ENCODE results near the gene SORCS2.

The SORCS2 gene

GRCh38 chr4:7721984-7722551 lies 529.7 kb downstream of the SORCS2 start:
- no peak for ATAC-seq (replicated peaks)
- DNase-seq: no peak
- H3K27ac Mint-ChIP-seq: peak overlapping the region in 1 of 2 donors; percentile 91
- peaks cover 4% of the 10 kb centered on the region for H3K36me3 Mint-ChIP-seq (ENCODE audit: insufficient read depth)
- H3K4me3 Mint-ChIP-seq: no peak overlapping the region
- H3K4me1 Mint-ChIP-seq (ENCODE audit: low read depth in 2 of 2): peaks cover 0 to 15% of the 10 kb centered on the region in 2 donors
- no peaks in the 10 kb centered on the region for H3K9me3 Mint-ChIP-seq
- peaks cover 35 to 39% of the 10 kb centered on the region in 2 donors for H3K27me3 Mint-ChIP-seq

GRCh38 chr4:7722766-7723387 lies 530.5 kb downstream of the SORCS2 start:
- Mint-ChIP-seq H3K27ac (peak overlapping the region in 1 of 2 donors; percentile 91), H3K9me3 (no peaks in the 10 kb centered on the region), H3K4me1 (ENCODE audit: low read depth in 2 of 2) (peaks cover 0 to 11% of the 10 kb centered on the region in 2 donors), H3K36me3 (ENCODE audit: insufficient read depth) (peaks cover 4% of the 10 kb centered on the region), H3K27me3 (peaks cover 29 to 32% of the 10 kb centered on the region in 2 donors), H3K4me3 (no peak overlapping the region)
- ATAC-seq (replicated peaks) (no peak), DNase-seq (no peak)

DNA sequence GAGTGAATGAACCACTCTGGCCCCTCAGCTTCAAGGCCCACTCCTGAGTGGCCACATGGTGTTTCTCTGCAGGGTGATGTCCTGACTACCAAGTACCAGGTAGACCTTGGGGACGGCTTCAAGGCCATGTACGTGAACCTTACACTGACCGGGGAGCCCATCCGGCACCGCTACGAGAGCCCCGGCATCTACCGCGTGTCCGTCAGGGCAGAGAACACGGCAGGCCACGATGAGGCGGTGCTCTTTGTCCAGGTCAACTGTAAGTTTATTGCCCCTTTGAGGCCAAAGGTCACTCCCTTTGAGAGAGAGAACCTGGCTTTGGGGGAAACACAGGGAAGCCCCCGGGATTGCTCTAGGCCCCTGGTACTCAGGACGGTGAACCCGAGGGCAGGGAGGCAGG lies 531.3 kb downstream of the SORCS2 start:
- Mint-ChIP-seq H3K4me3 (no peak overlapping the region), H3K36me3 (ENCODE audit: insufficient read depth) (peaks cover 4% of the 10 kb centered on the region), H3K27me3 (peaks cover 21 to 32% of the 10 kb centered on the region in 2 donors), H3K4me1 (ENCODE audit: low read depth in 2 of 2) (peaks cover 0 to 11% of the 10 kb centered on the region in 2 donors), H3K27ac (no peak overlapping the region), H3K9me3 (no peaks in the 10 kb centered on the region)
- no peak for DNase-seq
- ATAC-seq (replicated peaks): no peak

DNA sequence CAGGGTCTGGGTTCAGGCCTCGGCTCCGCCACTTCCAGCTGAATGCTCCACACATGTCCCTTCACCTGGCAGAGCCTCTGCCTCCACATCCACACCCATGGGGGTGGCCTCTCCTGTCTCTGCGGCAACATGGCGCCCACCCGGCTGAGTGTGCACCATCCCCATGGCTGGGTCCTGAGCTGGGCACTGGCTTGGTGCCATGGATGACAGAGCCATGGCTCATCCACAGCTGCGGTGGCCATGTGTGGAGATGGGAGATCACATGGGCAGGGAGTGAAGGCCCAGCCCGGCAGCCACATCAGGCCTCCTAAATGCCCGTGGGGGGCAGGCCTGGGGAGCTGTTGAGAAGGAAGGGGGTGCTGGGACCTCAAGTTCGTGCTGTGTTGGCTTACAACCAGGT lies 533.6 kb downstream of the SORCS2 start:
- peaks cover 4% of the 10 kb centered on the region for H3K36me3 Mint-ChIP-seq (ENCODE audit: insufficient read depth)
- DNase-seq (no peak), ATAC-seq (replicated peaks) (no peak)
- H3K27ac Mint-ChIP-seq: no peak overlapping the region
- no peaks in the 10 kb centered on the region for H3K9me3 Mint-ChIP-seq
- H3K27me3 Mint-ChIP-seq: peaks cover 6 to 30% of the 10 kb centered on the region in 2 donors
- peaks cover 0 to 4% of the 10 kb centered on the region in 2 donors for H3K4me1 Mint-ChIP-seq (ENCODE audit: low read depth in 2 of 2)
- no peak overlapping the region for H3K4me3 Mint-ChIP-seq

DNA sequence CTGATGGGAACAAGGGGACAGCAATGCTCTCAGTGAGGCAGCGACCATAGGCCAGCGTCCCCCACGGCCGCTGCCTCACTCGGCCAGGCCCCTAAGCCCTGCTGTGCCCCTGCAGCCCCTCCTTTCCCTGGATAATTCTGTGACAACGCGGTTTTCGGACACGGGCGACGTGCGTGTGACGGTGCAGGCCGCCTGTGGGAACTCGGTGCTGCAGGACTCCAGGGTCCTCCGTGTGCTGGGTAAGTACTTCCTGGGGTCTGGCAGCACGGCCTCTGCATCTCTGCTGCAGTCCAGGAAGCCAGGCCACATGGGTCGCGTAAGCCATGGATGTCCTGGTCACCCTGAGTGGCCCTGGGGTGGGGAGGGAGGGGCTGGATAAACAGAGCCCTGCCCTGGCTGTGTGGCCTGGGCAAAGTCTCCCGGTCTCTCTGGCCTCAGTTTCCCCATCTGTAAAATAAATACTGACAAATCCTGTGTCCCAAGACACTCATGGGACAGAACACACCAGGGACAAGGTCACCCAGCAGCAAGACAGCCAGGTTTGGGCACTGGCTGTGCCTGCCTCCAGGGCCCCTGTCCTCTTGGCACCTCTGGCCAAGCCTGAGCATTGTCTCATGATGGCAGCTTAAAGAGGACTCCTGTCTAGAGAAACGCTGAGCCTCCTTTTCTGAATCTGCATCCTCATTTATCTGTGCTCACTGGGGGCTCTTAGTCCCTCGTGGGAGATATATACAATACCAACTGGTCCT lies 534.5 kb downstream of the SORCS2 start:
- Mint-ChIP-seq H3K9me3 (no peaks in the 10 kb centered on the region), H3K27me3 (peaks cover 6 to 25% of the 10 kb centered on the region in 2 donors)
- ATAC-seq (replicated peaks): no peak

GRCh38 chr4:7727749-7728148 lies 535.4 kb downstream of the SORCS2 start:
- Mint-ChIP-seq H3K4me3 (no peak overlapping the region), H3K9me3 (no peaks in the 10 kb centered on the region), H3K4me1 (ENCODE audit: low read depth in 2 of 2) (peaks cover 0 to 4% of the 10 kb centered on the region in 2 donors), H3K36me3 (ENCODE audit: insufficient read depth) (peaks cover 4% of the 10 kb centered on the region), H3K27ac (no peak overlapping the region), H3K27me3 (peaks cover 0 to 16% of the 10 kb centered on the region in 2 donors)
- DNase-seq (no peak), ATAC-seq (replicated peaks) (no peak)

More for the DNA sequence above, 534.5 kb downstream of the SORCS2 start:
- Mint-ChIP-seq H3K36me3 (ENCODE audit: insufficient read depth) (peaks cover 4% of the 10 kb centered on the region), H3K4me3 (no peak overlapping the region), H3K4me1 (ENCODE audit: low read depth in 2 of 2) (peaks cover 0 to 4% of the 10 kb centered on the region in 2 donors), H3K27ac (no peak overlapping the region)
- no peak for DNase-seq

DNA sequence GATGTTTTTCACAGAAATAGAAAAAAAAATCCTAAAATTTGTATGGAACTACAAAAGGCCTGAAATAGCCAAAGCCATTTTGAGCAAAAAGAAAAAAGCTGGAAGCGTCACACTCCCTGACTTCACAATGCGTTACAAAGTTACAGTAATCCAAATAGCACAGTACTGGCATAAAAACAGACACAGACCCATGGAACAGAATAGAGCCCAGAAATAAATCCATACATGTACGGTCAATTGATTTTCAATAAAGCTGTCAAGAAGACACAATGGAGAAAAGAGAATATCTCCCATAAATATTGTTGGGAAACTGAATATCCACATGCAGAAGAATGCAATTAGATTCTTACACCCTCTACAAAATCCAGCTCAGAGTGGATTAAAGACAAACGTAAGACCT lies 539.1 kb downstream of the SORCS2 start:
- ATAC-seq (replicated peaks): no peak
- Mint-ChIP-seq H3K4me1 (ENCODE audit: low read depth in 2 of 2) (no peaks in the 10 kb centered on the region), H3K27ac (no peak overlapping the region), H3K27me3 (peaks cover 0 to 32% of the 10 kb centered on the region in 2 donors), H3K4me3 (no peak overlapping the region), H3K9me3 (no peaks in the 10 kb centered on the region), H3K36me3 (ENCODE audit: insufficient read depth) (no peaks in the 10 kb centered on the region)
- DNase-seq: no peak

DNA sequence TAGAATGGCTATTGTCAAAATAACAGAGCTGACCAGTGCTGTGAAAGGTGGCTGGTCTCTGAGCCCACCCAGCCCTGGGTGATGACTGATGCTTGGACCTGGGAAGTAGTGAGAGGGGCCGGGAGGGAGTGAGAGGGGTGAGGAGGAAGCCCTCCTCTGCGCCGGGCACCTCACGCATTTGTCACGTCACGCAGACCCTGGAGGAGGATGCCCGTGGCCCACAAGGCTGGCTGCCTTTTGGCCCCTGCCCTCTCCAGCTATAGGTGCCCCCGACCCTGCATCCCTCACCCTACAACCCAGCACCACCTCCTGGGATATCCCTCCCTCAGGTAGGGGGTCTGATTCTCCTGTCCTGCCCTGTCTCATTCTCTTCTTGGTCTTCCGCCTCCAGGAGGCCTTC lies 539.9 kb downstream of the SORCS2 start:
- no peak overlapping the region for H3K27ac Mint-ChIP-seq
- DNase-seq (no peak), ATAC-seq (replicated peaks) (no peak)
- H3K36me3 Mint-ChIP-seq (ENCODE audit: insufficient read depth): no peaks in the 10 kb centered on the region
- no peak overlapping the region for H3K4me3 Mint-ChIP-seq
- H3K27me3 Mint-ChIP-seq: peaks cover 0 to 32% of the 10 kb centered on the region in 2 donors
- H3K9me3 Mint-ChIP-seq: no peaks in the 10 kb centered on the region
- no peaks in the 10 kb centered on the region for H3K4me1 Mint-ChIP-seq (ENCODE audit: low read depth in 2 of 2)

DNA sequence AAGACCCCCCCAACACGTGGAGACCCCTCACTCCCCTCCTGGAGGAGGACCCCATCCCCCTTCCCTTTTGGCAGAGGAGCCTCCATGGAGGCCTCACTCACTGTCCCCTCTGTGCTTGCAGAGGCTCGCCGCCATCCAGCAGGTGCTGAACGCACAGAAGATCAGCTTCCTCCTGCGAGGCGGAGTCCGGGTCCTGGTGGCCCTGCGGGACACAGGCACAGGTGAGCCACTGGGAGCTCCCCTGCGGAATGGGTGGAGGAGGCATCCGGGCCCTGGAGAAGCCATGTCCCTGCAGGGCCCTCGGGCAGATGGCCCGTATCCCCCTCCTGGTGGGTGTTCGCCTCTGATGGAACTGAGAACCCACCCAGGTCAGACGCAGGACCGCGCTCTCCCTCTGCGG lies 540.9 kb downstream of the SORCS2 start:
- Mint-ChIP-seq H3K27ac (no peak overlapping the region), H3K27me3 (peaks cover 0 to 31% of the 10 kb centered on the region in 2 donors), H3K4me3 (no peak overlapping the region), H3K36me3 (ENCODE audit: insufficient read depth) (no peaks in the 10 kb centered on the region), H3K4me1 (ENCODE audit: low read depth in 2 of 2) (no peaks in the 10 kb centered on the region), H3K9me3 (no peaks in the 10 kb centered on the region)
- ATAC-seq (replicated peaks): no peak
- no peak for DNase-seq

- peaks cover 0 to 23% of the 10 kb centered on the region in 2 donors for H3K27me3 Mint-ChIP-seq
- H3K36me3 Mint-ChIP-seq (ENCODE audit: insufficient read depth): no peaks in the 10 kb centered on the region
Observed at GRCh38 chr4:7733801-7734650, 541.7 kb downstream of the SORCS2 start.

GRCh38 chr4:7734651-7735260 lies 542.4 kb downstream of the SORCS2 start:
- Mint-ChIP-seq H3K9me3 (no peaks in the 10 kb centered on the region), H3K4me1 (ENCODE audit: low read depth in 2 of 2) (no peaks in the 10 kb centered on the region), H3K4me3 (no peak overlapping the region), H3K36me3 (ENCODE audit: insufficient read depth) (no peaks in the 10 kb centered on the region), H3K27ac (peak overlapping the region in 1 of 2 donors; percentile 84), H3K27me3 (peaks cover 0 to 18% of the 10 kb centered on the region in 2 donors)
- ATAC-seq (replicated peaks) (no peak), DNase-seq (no peak)

More at GRCh38 chr4:7733801-7734650, 541.7 kb downstream of the SORCS2 start:
- DNase-seq (no peak), ATAC-seq (replicated peaks) (no peak)
- H3K9me3 Mint-ChIP-seq: no peaks in the 10 kb centered on the region
- H3K27ac Mint-ChIP-seq: peak overlapping the region in 1 of 2 donors; percentile 38
- H3K4me3 Mint-ChIP-seq: no peak overlapping the region
- H3K4me1 Mint-ChIP-seq (ENCODE audit: low read depth in 2 of 2): no peaks in the 10 kb centered on the region

GRCh38 chr4:7735395-7735794 lies 543.1 kb downstream of the SORCS2 start:
- peaks cover 0 to 18% of the 10 kb centered on the region in 2 donors for H3K27me3 Mint-ChIP-seq
- ATAC-seq (replicated peaks) (no peak), DNase-seq (no peak)
- no peak overlapping the region for H3K4me3 Mint-ChIP-seq
- H3K4me1 Mint-ChIP-seq (ENCODE audit: low read depth in 2 of 2): no peaks in the 10 kb centered on the region
- no peaks in the 10 kb centered on the region for H3K36me3 Mint-ChIP-seq (ENCODE audit: insufficient read depth)
- peak overlapping the region in 1 of 2 donors; percentile 84 for H3K27ac Mint-ChIP-seq
- H3K9me3 Mint-ChIP-seq: no peaks in the 10 kb centered on the region

GRCh38 chr4:7735961-7736360 lies 543.6 kb downstream of the SORCS2 start:
- Mint-ChIP-seq H3K4me3 (no peak overlapping the region), H3K4me1 (ENCODE audit: low read depth in 2 of 2) (no peaks in the 10 kb centered on the region), H3K27ac (no peak overlapping the region)

More at GRCh38 chr4:7735961-7736360, 543.6 kb downstream of the SORCS2 start:
- H3K36me3 Mint-ChIP-seq (ENCODE audit: insufficient read depth): no peaks in the 10 kb centered on the region
- DNase-seq (no peak), ATAC-seq (replicated peaks) (no peak)
- H3K9me3 Mint-ChIP-seq: no peaks in the 10 kb centered on the region
- peaks cover 0 to 18% of the 10 kb centered on the region in 2 donors for H3K27me3 Mint-ChIP-seq
